ENCODE results near the gene KCNJ2.

The KCNJ2 gene
- total RNA-seq = 0 reads per million in 4 experiments

DNA sequence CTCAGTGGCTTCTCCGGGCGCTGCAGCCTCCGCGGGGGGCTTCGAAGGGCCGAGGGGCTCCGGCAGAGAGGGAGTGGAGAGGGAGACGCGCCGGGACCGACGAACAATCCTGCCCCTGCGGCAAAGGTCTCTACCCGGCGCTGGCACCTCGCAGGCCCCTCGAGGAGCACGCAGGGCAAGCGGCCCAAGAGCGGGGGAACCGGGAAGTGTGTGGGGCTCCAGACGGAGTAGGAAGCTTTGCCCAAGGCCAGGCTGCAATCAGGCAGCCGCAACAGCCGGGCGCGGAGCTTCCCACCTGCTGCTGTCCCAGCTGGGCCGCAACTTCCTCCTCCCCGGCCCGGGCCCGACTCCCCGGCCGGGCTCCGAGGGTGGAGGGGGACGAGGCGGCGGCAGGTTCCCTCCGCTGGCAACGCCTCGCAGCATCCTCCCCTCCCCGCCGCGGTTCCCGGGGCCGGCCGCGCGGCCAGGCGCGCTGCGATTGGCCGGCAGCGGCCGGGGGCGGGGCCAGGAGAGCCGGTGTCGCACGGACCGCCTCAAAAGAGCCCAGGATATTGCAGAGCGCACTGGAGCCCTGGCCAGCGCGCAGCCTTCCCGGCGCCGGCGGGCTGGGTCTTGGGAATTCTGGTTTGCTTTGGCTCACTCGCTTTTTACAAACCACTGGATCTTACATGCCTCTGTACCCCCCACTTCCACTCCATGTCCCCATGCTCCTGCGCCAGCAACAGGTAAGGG is at the start of gene KCNJ2:
Gene KCNJ2 (plus strand): TSS at position 556 of the 732 bp plus-strand sequence. CDS start 5,508 bp downstream, outside the sequence.
- no peak for DNase-seq

DNA sequence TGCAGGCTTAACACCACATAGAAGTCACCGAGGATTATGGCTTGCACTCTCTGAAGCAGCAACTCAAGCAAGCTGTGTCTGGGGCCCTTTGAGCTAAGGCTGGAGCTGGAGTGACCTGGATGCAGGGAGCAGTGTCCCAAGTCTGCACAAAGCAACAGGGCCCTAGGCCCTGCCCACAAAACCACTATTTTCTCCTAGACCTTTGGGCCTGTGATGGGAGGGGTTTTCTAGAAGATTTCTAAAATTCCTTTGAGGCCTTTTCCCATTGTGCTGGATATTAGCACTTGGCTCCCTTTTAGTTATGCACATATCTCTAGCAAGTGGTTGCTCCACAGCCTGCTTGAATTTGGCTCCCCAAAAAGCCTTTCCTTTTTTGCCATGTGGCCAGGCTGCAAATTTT is 49.8 kb upstream of the KCNJ2 start:
- DNase-seq = no peak

DNA sequence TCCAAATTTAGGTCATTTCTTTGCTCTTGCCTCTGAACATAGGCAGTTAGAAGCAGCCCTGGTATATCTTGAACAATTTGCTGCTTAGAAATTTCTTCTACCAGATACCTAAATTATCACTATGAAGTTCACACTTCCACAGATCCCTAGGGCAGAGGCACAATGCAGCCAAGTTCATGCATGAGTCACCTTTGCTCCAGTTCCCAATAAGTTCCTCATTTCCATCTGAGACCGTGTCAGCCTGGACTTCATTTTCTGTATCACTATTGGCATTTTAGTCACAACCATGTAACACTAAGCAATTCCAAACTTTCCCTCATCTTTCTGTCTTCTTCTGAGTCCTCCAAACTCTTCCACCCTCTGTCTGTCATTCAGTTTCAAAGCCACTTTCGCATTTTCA is 49.3 kb upstream of the KCNJ2 start:
- DNase-seq = no peak

DNA sequence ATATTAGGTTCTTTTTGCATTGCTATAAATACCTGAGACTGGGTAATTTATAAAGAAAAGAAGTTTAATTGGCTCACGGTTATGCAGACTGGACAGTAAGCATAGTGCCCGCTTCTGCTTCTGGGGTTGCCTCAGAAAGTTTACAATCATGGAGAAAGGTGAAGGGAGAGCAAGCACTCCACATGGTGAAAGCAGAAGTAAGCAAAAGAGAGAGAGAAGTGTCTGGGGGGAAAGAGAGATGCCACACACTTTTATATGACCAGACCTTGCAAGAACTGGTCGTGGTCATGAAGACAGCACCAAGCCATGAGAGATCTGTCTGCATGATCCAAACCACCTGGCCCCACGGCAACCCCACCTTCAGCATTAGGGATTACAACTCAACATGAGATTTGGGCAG is 48.9 kb upstream of the KCNJ2 start:
- DNase-seq = no peak

DNA sequence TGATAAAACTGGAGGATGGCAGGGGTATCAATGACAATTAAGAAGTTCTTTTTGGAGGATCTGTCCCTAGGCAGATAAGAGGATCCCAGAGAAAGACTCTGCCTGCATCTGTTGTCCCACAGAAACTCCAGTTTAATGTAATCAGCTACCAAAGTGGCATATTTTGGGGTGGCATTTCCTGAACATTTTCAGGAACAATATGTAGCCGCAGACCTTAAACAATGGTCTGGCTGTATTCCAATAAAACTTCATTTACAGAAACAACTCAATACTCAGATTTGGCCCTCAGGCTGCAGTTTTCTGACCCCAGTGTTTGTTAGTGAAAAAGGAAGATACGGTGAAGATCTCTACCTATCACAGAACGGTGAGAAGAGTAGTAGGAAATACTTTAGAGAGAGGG is 48.2 kb upstream of the KCNJ2 start:
- no peak for DNase-seq

DNA sequence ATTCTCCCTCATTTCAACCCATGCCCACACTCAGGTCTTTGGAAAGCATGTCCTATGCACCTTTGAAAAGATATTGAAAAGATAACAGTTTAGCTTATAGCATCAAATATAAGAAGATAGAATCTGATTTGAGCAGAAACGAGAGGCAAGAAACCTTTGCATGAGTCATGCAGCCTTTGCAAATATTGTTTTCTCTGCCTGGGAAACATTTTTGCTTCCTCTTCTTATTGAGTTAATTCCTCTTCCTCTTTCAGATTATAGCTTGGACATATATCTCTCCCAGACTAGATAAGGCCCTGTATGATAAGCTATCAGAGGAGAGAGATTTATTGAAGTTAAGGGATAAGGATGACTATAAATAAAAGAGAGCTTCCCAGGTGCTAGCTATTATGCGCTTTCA is 46.1 kb upstream of the KCNJ2 start:
- DNase-seq = no peak

DNA sequence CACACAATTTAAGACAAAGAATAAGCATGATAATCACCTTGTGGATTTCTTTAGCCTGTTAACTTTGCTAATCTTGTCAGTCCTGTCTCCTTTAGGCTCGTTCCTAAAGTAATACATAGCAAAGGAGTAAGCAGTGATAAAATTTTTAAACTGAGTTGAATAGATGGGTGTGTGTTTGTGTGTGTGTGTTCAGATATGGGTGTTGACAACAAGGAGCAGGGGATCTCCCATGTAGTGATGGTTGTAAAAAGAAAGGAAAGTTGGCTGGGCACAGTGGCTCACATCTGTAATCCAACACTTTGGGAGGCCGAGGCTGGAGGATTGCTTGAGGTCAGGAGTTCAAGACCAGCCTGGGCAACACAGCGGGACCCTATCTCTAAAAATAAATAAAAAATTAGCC is 44.6 kb upstream of the KCNJ2 start:
- DNase-seq = no peak

DNA sequence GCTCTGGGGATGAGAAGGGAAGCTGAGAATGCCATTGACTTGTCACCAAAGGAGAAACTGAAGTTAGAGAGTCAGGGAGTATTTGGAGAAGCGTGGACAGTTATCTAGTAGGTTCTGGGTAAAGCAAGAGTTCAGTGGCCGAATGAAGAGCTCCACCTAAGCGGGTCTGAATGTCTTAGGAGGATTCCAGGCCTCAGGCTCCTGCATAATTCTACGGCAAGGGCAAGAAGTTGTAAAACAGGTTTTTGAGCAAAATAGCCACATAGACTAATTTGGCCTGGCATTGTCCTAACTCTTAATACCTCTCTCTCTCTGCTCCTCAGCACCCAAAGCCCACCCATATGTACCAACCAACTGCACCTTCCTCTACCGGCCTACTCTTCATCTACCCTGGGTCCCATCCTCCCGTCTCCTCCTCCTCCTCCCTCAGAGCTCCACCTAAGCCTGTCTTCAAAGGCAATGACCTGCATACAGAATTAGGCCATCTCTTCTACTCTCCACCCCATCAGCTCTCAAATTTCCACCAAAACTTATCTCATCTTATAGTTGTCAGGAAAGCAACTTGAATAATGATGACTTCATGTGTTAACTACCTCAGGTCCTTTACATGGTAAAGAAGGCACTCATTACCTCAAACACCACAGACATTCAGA is 42.0 kb upstream of the KCNJ2 start:
- no peak for DNase-seq

DNA sequence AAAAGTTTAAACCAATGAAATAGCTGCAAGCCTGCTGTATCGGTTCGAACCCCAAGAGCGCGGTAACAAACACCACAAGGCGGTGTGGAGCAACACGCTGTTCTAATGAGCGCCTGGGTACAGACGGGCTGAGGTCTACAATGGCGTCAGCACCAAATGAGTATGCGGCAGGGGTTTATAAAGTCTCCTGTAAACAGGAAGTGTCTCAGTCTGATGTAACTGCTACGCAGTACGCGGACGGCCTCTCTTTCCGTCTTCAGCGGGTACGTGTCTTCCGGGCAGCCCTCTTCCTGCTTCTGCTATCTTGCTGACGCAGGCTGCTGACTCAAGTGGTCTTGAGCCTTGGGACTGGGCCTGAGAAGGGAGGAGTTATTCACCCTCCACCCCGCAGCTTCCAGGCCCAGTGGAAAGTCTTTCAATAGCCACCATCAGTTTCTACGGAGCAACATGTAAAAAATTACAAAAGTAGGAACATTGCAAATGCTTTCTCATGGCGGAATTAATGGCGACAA is 40.5 kb upstream of the KCNJ2 start:
- no peak for DNase-seq

DNA sequence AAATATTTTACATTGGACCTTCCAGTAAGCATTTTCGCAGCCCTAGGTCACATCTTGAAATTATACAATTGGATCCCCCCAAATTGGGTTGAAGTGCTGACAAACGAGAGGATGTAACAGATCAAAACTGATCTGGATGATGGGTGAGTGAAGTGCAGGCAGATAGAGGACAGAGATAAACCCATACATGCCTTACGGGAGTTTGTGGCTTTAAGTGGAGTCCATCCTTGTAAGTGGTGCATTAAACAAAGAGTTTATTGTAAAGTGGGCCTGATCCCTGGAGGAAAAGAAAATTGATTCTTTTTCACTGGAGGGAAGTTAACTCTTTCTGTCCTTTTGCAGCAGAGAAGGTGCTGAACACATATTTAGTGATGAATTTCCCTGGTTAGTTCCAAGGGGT is 39.0 kb upstream of the KCNJ2 start:
- DNase-seq = no peak

DNA sequence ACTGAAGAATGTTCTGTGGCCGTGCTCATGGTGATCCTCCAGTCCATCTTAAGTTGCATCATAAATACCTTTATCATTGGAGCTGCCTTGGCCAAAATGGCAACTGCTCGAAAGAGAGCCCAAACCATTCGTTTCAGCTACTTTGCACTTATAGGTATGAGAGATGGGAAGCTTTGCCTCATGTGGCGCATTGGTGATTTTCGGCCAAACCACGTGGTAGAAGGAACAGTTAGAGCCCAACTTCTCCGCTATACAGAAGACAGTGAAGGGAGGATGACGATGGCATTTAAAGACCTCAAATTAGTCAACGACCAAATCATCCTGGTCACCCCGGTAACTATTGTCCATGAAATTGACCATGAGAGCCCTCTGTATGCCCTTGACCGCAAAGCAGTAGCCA is 36.8 kb upstream of the KCNJ2 start:
- DNase-seq = no peak

DNA sequence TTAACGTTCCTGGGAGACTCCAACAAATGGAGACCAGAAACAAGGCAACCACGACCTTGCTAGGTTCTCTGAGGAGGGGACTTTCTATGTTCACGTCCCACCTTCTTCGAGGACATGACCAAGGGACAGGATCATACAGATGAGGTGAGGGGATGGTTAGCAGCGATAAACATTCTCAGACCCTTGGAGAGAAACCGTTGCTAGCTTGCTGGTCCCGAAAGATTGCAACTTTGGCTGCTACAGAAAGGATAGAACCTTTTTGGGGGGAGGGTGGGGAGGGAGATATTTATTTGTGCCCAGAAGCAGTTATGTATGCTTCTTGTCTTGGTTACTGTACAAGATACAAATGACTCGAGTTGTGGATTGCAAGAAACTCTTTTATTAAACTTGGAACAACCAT is 35.3 kb upstream of the KCNJ2 start:
- DNase-seq = no peak

DNA sequence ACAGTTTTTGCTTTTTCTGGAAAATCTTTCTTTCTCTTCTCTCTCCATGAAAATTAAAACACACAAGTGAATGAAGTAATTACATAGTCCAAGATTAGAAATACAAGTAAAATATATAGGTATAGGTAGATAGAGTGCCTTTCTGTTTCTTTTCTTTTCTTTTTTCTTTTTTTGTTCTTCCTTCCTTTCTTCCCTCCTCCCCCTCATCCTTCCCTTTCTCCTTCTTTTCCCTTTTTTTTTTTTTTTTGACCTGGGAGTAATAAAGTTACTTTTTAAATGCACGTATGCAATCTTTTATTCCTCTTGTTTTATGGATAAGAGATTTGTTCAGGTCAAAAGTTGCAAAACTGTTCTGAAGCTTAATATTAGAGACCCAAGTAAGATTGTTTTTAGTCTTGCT is 34.6 kb upstream of the KCNJ2 start:
- DNase-seq = no peak

DNA sequence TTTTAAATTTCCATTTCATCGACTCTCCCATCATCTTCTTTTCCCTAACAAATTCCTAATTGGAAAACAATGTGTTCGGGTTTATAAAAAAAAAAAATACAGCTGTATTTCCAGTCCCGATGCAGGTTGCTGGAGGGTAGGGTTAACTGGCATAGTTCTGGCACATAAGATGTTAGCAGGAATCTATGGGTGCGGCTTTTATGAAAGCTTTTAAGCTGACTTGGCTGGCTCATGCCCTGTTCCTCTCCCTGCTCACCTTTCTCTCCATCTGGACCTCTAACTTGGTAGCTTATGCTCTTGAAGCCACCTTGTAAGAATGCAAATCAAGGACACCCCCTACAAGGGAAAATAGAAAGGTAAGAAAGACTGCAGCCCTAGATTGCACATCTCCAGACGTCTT is 33.2 kb upstream of the KCNJ2 start:
- DNase-seq = no peak

DNA sequence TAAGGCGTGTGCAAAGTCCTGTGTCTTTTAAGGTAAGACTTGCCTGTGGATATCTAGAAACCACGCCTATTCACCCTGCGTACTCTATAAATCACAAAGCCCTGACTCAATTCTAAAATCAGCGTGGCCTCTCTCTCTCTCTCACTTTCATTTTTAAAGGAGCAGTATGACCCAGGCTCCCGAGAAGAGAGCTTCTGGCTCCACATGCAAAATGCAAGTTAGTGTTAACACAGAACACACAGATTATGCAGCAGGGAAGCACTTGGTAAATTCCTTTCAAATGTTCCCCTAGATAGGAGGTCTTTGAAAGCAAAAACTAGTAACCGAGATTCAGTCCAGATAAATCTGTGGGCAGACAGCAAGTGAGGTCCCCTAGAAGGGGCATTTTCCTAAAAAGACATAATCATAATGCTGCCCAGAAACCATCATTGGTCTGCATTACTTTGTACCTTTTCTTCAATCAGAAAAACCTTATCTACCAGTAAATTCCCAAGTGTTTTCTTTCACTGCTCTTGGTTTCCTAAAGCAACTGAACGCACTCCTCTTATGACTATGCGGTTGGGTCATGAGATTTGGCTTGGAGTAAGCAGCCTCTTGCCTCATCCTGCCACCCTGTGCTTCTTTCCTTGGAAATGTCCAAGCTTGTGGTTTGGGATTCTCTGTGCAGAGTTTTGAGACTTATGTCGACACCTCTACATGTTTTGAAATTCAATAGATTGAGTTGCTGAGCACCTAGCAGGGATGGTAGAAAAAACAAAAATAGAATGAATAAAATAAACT is 31.7 kb upstream of the KCNJ2 start:
- DNase-seq = no peak

DNA sequence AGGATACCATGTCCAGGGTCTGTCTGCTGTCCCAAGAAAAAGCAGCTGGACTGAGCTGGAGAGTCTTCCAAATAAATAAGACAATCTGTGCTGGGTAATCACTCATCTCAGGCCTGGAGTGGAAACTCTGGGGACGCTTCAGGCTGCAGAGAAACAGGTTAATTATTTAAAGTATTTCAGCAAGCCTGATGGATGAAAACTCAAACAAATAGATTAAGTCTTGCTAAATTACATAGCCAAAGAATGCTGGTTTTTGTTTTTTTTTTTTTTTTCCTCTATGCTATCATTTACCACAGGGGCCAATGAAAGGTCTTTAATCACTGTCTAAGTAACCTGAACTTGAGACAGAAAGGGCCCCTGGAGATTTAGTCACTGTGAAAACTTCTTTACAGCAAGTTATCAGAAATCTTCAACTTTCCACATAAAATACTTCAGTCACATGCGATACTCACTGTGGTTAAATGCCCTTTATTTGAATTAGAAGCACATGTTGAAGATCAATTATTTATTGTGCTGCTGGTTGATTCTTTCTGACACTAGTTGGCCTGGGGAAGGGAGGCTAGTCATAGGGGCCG is 31.0 kb upstream of the KCNJ2 start:
- DNase-seq = no peak

DNA sequence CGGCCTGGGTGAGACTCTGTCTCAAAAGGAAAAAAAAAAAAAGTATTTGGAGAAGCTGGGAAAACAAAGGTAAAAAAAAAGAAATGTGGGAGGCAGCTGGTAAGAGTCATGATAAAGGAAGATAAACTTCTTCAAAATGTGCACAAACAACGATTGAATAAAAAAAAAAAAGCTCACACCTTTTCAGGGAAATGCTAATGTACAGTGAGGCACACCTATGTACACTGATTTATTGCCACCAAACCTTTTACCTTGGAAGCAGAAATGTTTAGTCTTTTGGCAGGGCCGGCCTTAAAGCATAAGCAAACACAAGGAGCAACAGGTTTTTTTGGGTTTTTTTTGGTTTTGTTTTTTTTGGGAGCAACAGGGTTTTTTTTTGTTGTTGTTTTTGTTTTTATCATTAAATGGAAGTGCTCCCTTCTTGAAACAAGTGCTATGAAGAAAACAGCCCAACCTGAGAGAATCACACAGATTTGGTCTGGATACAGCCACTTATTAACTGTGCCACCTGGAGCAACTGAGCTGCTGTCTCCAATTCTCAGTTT is 29.8 kb upstream of the KCNJ2 start:
- no peak for DNase-seq

DNA sequence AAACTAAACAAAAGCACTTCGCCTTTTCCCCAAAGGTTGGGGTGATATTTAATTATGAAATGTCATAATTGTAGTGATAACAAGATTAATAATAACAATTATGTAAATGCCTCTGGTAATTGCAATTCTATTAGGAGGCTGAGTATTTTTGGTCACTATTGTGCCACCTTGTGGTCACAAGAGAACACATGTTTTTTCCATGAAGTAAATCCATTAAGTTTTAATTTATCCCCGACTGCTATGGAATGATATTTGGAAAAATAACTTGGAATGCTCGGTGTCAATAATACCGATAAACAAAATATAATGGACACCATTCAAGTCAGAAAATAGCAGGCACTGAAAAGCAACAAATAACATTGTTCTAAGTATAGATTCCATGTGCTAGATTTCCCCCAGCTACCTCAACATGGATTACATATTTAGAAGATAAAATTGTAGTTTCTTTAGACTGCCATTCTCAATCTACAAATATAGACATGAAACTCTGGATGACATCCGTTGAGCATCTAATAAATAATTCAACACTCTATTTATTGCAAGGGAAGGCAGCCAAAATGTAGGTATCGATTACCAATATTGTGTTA is 25.0 kb upstream of the KCNJ2 start:
- DNase-seq = no peak

DNA sequence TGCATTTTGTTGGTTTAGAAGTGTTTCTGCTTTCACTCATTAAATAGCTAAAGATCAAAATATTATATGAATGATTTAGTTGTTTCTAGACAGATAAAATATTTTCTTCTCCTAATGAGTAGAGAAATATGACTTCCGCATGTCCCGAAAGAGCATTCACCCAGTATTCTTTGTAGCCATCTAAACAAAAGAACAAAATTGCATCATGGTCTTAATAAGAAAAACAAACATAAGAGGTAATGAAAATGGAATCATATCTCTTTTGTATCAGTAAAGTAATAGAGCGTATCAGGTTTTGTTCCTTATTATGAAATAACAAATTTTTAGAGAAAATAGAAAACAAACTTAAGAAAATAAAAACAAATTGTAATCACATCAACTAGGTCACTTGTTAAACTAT is 16.1 kb upstream of the KCNJ2 start:
- DNase-seq = no peak

DNA sequence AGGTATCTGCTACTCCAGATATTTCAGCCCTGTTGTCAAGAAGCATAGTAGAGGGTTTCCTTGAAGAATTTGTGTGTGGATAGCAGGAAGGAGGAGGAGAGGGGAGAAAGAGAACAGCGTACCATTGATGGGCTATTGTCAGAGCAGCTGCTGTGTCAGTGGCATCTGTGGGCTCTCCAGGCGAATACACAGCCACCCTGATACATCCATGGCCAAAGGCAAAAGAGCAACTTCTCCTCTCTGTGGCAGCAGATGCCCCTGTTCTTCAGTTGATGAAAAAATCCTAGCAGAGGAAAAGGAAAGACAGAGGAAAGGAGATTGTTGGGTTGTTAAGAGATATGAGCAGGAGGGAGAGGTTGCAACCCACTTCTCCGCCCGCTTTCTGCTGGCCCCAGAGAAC is 12.2 kb upstream of the KCNJ2 start:
- DNase-seq = no peak

DNA sequence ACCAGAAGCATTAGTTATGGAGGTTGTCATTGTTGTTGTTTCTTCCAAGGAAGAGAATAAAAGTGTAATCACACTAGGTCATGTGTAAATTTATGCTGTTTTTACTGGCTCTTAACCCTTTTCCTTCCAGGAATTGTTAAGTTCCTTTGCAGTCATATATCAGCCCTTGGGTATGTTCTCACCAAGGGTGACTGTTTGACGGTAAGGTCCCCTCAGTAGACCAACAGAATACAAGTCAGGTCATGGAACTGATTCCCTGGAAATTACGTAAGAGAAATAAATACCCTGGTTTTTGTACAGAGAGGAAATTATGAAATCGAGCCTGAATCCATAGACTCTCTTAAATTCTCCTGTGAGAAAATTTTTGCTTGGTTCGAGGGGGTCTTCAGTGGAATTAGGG is 11.2 kb upstream of the KCNJ2 start:
- no peak for DNase-seq

DNA sequence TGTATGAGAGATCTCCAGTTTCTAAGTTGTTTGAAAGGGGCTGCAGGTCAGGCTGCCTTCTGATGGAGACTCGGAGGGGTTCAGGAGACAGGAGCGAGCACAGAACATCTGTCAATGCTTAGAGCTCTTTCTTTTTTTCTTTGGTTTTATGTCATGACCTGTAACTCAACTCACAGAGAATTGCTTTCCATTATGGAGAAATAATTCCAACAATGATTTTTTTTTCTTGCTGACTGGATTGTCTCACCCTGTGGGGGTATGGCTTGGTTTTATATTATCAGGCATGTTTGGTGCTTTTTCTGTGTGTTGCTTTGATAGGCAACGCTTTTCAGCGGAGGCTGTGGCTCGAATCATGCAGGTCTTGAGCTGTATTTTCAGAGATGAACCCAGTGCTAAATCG is 10.7 kb upstream of the KCNJ2 start:
- DNase-seq = no peak

DNA sequence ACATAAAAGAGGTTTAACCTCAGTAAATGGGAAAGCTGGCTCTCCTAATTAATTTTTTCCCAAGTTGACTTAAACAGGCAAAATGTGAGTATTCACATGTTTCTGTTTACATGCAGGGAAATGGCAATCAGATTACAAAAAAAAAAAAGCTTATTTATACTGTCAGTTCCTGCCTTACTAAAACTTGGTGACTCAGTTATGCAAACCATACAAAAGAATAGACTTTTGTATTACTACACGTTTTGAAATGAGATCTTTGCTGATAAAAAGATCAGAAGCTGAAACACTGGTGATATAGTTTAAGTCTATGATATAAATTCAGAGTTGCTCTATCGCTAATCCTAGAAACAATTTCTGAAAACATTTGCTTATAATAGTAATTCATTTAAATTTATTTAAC is 9.4 kb upstream of the KCNJ2 start:
- no peak for DNase-seq
